MM.1S (cell line): ENCODE results near the gene TLDC2.

Source experiments
- DNase-seq: peaks from one replicate; pipeline ENCODE4 v3.0.0-alpha.2; 2015
- H2AFZ ChIP-seq: fragments of 300-600 bp; sonication (generic); 2 replicates; pipeline ENCODE4 v1.6.0; 2016; ENCODE audit warnings: antibody characterized with exemption, low read length
- H3F3A ChIP-seq: fragments of 300-600 bp; sonication (generic); 2 replicates; pipeline ENCODE4 v1.6.1; 2016; ENCODE audit warnings: mild to moderate bottlenecking, antibody characterized with exemption, low read length, moderate library complexity, mixed read lengths; ENCODE audit not compliant: insufficient read depth
- H3K27ac ChIP-seq: fragments of 300-600 bp; sonication (generic); 2 replicates; pipeline ENCODE4 v1.5.1; 2016; ENCODE audit warnings: mild to moderate bottlenecking, low read length
- H3K27me3 ChIP-seq: fragments of 300-600 bp; sonication (generic); replicated peaks from 2 replicates; pipeline ENCODE4 v1.6.0; 2016; ENCODE audit warnings: low read length; ENCODE audit not compliant: insufficient read depth
- H3K36me3 ChIP-seq: fragments of 300-600 bp; sonication (generic); replicated peaks from 2 replicates; pipeline ENCODE4 v1.6.1; 2016; ENCODE audit warnings: mild to moderate bottlenecking, low read length, mixed read lengths; ENCODE audit not compliant: insufficient read depth
- H3K4me1 ChIP-seq: fragments of 300-600 bp; sonication (generic); 2 replicates; pipeline ENCODE4 v1.6.1; 2016; ENCODE audit warnings: low read length, mixed read lengths
- H3K4me2 ChIP-seq: fragments of 300-600 bp; sonication (generic); 2 replicates; pipeline ENCODE4 v1.6.0; 2016; ENCODE audit warnings: low read depth, low read length
- H3K4me3 ChIP-seq: fragments of 300-600 bp; sonication (generic); 2 replicates; pipeline ENCODE4 v1.5.1; 2016; ENCODE audit warnings: low read length, mixed read lengths
- H3K79me2 ChIP-seq: fragments of 300-600 bp; sonication (generic); 2 replicates; pipeline ENCODE4 v1.6.1; 2016; ENCODE audit warnings: mixed run types, low read length, mixed read lengths
- H3K9ac ChIP-seq: fragments of 300-600 bp; sonication (generic); 2 replicates; pipeline ENCODE4 v1.6.1; 2016; ENCODE audit warnings: low read length, mixed read lengths
- H3K9me2 ChIP-seq: fragments of 300-600 bp; sonication (generic); replicated peaks from 2 replicates; pipeline ENCODE4 v1.6.1; 2016; ENCODE audit warnings: mild to moderate bottlenecking, low read length, mixed read lengths; ENCODE audit not compliant: insufficient read depth
- H3K9me3 ChIP-seq: fragments of 300-600 bp; sonication (generic); replicated peaks from 2 replicates; pipeline ENCODE4 v1.6.1; 2016; ENCODE audit warnings: mild to moderate bottlenecking, low read length, mixed read lengths; ENCODE audit not compliant: insufficient read depth
- H4K20me1 ChIP-seq: fragments of 300-600 bp; sonication (generic); 2 replicates; pipeline ENCODE4 v1.6.1; 2016; ENCODE audit warnings: mild to moderate bottlenecking, low read length, moderate library complexity, mixed read lengths; ENCODE audit not compliant: insufficient read depth
- CTCF ChIP-seq: fragments of 300-600 bp; sonication (generic); IDR thresholded peaks from 2 replicates; pipeline ENCODE4 v1.5.1; 2016; ENCODE audit warnings: antibody characterized with exemption, low read length, mixed read lengths
- EZH2 ChIP-seq: fragments of 300-600 bp; sonication (generic); optimal IDR thresholded peaks from 2 replicates; pipeline ENCODE3; 2017; ENCODE audit warnings: low read depth, mild to moderate bottlenecking, antibody characterized with exemption, low read length, mixed read lengths
- EZH2phosphoT487 ChIP-seq: fragments of 300-600 bp; sonication (generic); IDR thresholded peaks from 2 replicates; pipeline ENCODE4 v1.6.1; 2018; ENCODE audit warnings: antibody characterized with exemption, low read length

Gene TLDC2

GRCh38 chr20:36888880-36889516 is 13.1 kb downstream of the TLDC2 start:
- Histone ChIP-seq H3K9ac (no peak overlapping the region), H3F3A (no peaks in the 10 kb centered on the region), H3K27ac (no peak overlapping the region), H3K4me3 (no peak overlapping the region), H3K9me3 (no peaks in the 10 kb centered on the region), H4K20me1 (no peaks in the 10 kb centered on the region), H3K79me2 (no peaks in the 10 kb centered on the region), H2AFZ (no peak overlapping the region), H3K27me3 (no peaks in the 10 kb centered on the region), H3K36me3 (no peaks in the 10 kb centered on the region), H3K4me2 (no peak overlapping the region), H3K4me1 (peaks cover 5% of the 10 kb centered on the region), H3K9me2 (no peaks in the 10 kb centered on the region)
- no peak for DNase-seq
- TF ChIP-seq CTCF: no peak
- no peak for TF ChIP-seq EZH2
- TF ChIP-seq EZH2phosphoT487: no peak

GRCh38 chr20:36890586-36890985 is 14.6 kb downstream of the TLDC2 start:
- no peak overlapping the region for H3K27ac ChIP-seq
- H2AFZ ChIP-seq: no peak overlapping the region
- H3K27me3 ChIP-seq: no peaks in the 10 kb centered on the region
- no peaks in the 10 kb centered on the region for H3K9me3 ChIP-seq
- H3K9me2 ChIP-seq: no peaks in the 10 kb centered on the region
- TF ChIP-seq EZH2 (no peak), CTCF (no peak)
- no peaks in the 10 kb centered on the region for H3F3A ChIP-seq
- no peaks in the 10 kb centered on the region for H3K36me3 ChIP-seq
- no peak overlapping the region for H3K4me2 ChIP-seq
- peaks cover 5% of the 10 kb centered on the region for H3K4me1 ChIP-seq
- H3K79me2 ChIP-seq: no peaks in the 10 kb centered on the region
- H4K20me1 ChIP-seq: no peaks in the 10 kb centered on the region
- H3K9ac ChIP-seq: no peak overlapping the region
- DNase-seq: no peak
- H3K4me3 ChIP-seq: no peak overlapping the region

- Histone ChIP-seq H3F3A (no peaks in the 10 kb centered on the region), H3K4me1 (peaks cover 5% of the 10 kb centered on the region), H2AFZ (no peak overlapping the region), H3K9me2 (no peaks in the 10 kb centered on the region), H3K4me3 (no peak overlapping the region), H3K27me3 (no peaks in the 10 kb centered on the region), H3K9me3 (no peaks in the 10 kb centered on the region), H3K27ac (no peak overlapping the region), H3K9ac (no peak overlapping the region), H3K79me2 (no peaks in the 10 kb centered on the region), H3K4me2 (no peak overlapping the region), H3K36me3 (no peaks in the 10 kb centered on the region), H4K20me1 (no peaks in the 10 kb centered on the region)
- no peak for DNase-seq
- no peak for TF ChIP-seq EZH2
- no peak for TF ChIP-seq EZH2phosphoT487
- TF ChIP-seq CTCF: no peak
These were observed 15.3 kb downstream of the TLDC2 start for GRCh38 chr20:36891211-36891610.
